ENCODE results near the gene PSG5.
"Not testable (repeated sequence)": the region's sequence is repeated elsewhere in the genome, so short reads cannot be mapped to it uniquely, and the experiment has no call there.

GRCh38 chr19:43178577-43178976, 7.8 kb downstream of the PSG5 start:
- TF ChIP-seq PBX3 (IDR thresholded peaks at IDR 0.05); POLR2AphosphoS5 (IDR thresholded peaks at IDR 0.05; ENCODE audit: low read depth, low read length); ZBTB33 (IDR thresholded peaks at IDR 0.05; ENCODE audit: borderline replicate concordance, low read depth): not testable (repeated sequence)

Data from SK-N-SH (cell line).